Endothelial cell of umbilical vein (primary cell): Measurements from ENCODE around the gene ORC6. TPM values are rescaled to one million over a fixed set of nuclear protein-coding genes. Genes with fewer than 3 reads are reported as not detected.

ENCODE experiments used
- BruUV-seq: library from RNA; stranded (reverse); fragments of 400-500 nt; replicated peaks from 2 replicates; lab custom pipeline; 2021; lab: Mats Ljungman, UMichigan
- CTCF ChIA-PET: fragments of 300-600, 350-600 bp; sonication (Branson Sonifier 250); formaldehyde crosslinking; loops from one replicate; lab custom pipeline; 2021; ENCODE audit warnings: antibody characterized with exemption, inconsistent platforms; lab: Charles Lee
- POLR2A ChIA-PET: fragments of 300-600, 350-600 bp; sonication (Branson Sonifier 250); formaldehyde crosslinking; loops from one replicate; lab custom pipeline; 2021; ENCODE audit warnings: antibody characterized with exemption, inconsistent platforms; lab: Charles Lee
- DNase-seq: peaks from one replicate; pipeline ENCODE4 v3.0.0-alpha.2; 2011; ENCODE audit warnings: low read depth, low spot score
- FAIRE-seq: peaks from 2 replicates; lab custom pipeline; 2011; peaks lifted over from hg19 to GRCh38; lab: Jason Lieb, UNC
- H2AFZ ChIP-seq: 2 replicates; pipeline ENCODE4 v1.6.0; 2012; ENCODE audit warnings: low read depth, low read length, control low read depth, inconsistent platforms
- H3K27ac ChIP-seq: 2 replicates; pipeline ENCODE4 v1.5.1; 2011; ENCODE audit warnings: low read depth, mild to moderate bottlenecking, control low read depth, low read length, moderate library complexity; ENCODE audit not compliant: insufficient read depth
- H3K27me3 ChIP-seq, 2 experiments: 2 replicates each; pipeline versions ENCODE4 v1.6.0 to v1.6.1; 2011; ENCODE audit warnings: low read length in 2 of 2, mixed read lengths in 1 of 2; ENCODE audit not compliant: control insufficient read depth in 2 of 2, insufficient read depth in 2 of 2
- H3K36me3 ChIP-seq, 2 experiments: 2 replicates in 1 of 2; 3 replicates in 1 of 2; pipeline ENCODE4 v1.5.1; 2011; ENCODE audit warnings: low read length in 2 of 2, mild to moderate bottlenecking in 1 of 2, moderate library complexity in 1 of 2; ENCODE audit not compliant: control insufficient read depth in 2 of 2, insufficient read depth in 2 of 2; ENCODE audit errors: extremely low read depth in 1 of 2
- H3K4me1 ChIP-seq: 3 replicates; pipeline ENCODE4 v1.5.1; 2011; ENCODE audit warnings: mild to moderate bottlenecking, low read length; ENCODE audit not compliant: control insufficient read depth, insufficient read depth; ENCODE audit errors: extremely low read depth
- H3K4me2 ChIP-seq: 2 replicates; pipeline ENCODE4 v1.6.1; 2011; ENCODE audit warnings: low read length, control low read depth, mixed read lengths; ENCODE audit not compliant: insufficient read depth
- H3K4me3 ChIP-seq, 3 experiments: fragments of 200-600 bp in 1 of 3; sonication (generic), shearing (Covaris generic) in 1 of 3; replicated peaks in 1 of 3; 2 replicates each; pipeline ENCODE4 v1.5.1; 2011 to 2016; ENCODE audit warnings: control low read depth in 3 of 3, low read length in 3 of 3, mild to moderate bottlenecking in 2 of 3, inconsistent platforms in 1 of 3, low read depth in 1 of 3, moderate library complexity in 1 of 3; ENCODE audit not compliant: insufficient read depth in 1 of 3
- H3K79me2 ChIP-seq: 2 replicates; pipeline ENCODE4 v1.6.0; 2012; ENCODE audit warnings: low read length, inconsistent platforms; ENCODE audit not compliant: control insufficient read depth, insufficient read depth
- H3K9ac ChIP-seq: replicated peaks from 2 replicates; pipeline ENCODE3; 2011; ENCODE audit warnings: low read length, control low read depth; ENCODE audit not compliant: insufficient read depth; ENCODE audit errors: extremely low read depth
- H3K9me1 ChIP-seq: replicated peaks from 3 replicates; pipeline ENCODE4 v1.6.0; 2011; ENCODE audit warnings: mild to moderate bottlenecking, low read length; ENCODE audit not compliant: control insufficient read depth, insufficient read depth; ENCODE audit errors: extremely low read depth
- H3K9me3 ChIP-seq: replicated peaks from 2 replicates; pipeline ENCODE4 v1.5.1; 2012; ENCODE audit warnings: low read length, inconsistent platforms; ENCODE audit not compliant: control insufficient read depth, insufficient read depth
- H4K20me1 ChIP-seq: replicated peaks from 2 replicates; pipeline ENCODE3; 2011; ENCODE audit warnings: mild to moderate bottlenecking, low read length; ENCODE audit not compliant: control insufficient read depth, insufficient read depth; ENCODE audit errors: extremely low read depth
- CTCF ChIP-seq, 2 donors: IDR thresholded peaks; 1 replicate in 1 of 2; 2 replicates in 1 of 2; pipeline ENCODE4 v1.5.1; 2011; ENCODE audit warnings: low read length in 2 of 2, mild to moderate bottlenecking in 2 of 2, moderate library complexity in 2 of 2, control low read depth in 1 of 2, inconsistent platforms in 1 of 2, low read depth in 1 of 2; ENCODE audit not compliant: insufficient read depth in 1 of 2; ENCODE audit errors: extremely low read depth in 1 of 2
- EZH2 ChIP-seq: IDR thresholded peaks from 2 replicates; pipeline ENCODE4 v1.6.1; 2012; ENCODE audit warnings: borderline replicate concordance, low read depth, mild to moderate bottlenecking, moderate library complexity, low read length, inconsistent platforms; ENCODE audit not compliant: severe bottlenecking
- GATA2 ChIP-seq: IDR thresholded peaks from 2 replicates; pipeline ENCODE4 v1.7.0; 2011; ENCODE audit warnings: low read depth, mild to moderate bottlenecking, moderate library complexity, mixed read lengths, low read length; ENCODE audit not compliant: insufficient read length, insufficient read depth
- JUN ChIP-seq: IDR thresholded peaks from 2 replicates; pipeline ENCODE4 v1.6.1; 2011; ENCODE audit warnings: borderline replicate concordance, low read depth; ENCODE audit not compliant: insufficient read length, insufficient read depth
- dilution Hi-C: fragments of 300-500 bp; cut with MboI; formaldehyde crosslinking; loops from one replicate; pipeline ENCODE4 v1.15.0; 2019; ENCODE audit warnings: low sequenced_read_pairs; ENCODE audit not compliant: extremely low pct_ligation_motif_present
- intact Hi-C: fragments of 100-400 bp; cut with micrococcal nuclease; formaldehyde crosslinking; loops from one replicate; pipeline ENCODE4 v1.10.0; 2022
- polyA plus RNA-seq, 4 experiments: library from polyadenylated mRNA; depleted of rRNA in 3 of 4; stranded (reverse) in 3 of 4; unstranded in 1 of 4; fragments of >200 nt; gene quantifications; 2 replicates each; pipeline versions ENCODE4 v1.2.1 to v1.2.3, GENCODE V29; 2011 to 2012; ENCODE audit warnings: missing spikeins in 1 of 4
- total RNA-seq: library from RNA; stranded (reverse); gene quantifications from 2 replicates; pipeline ENCODE4 v1.2.3, GENCODE V29; 2021

Gene ORC6
- total and polyA plus RNA-seq, 2 donors (not counting 3 experiments of a cell fraction or from before 2014, with no cell fraction given): 15.9 to 31.1 TPM

GRCh38 chr16:46718214-46718613 is 28.8 kb downstream of the ORC6 start:
- ChIA-PET CTCF (no interaction called here), POLR2A (no interaction called here)
- Histone ChIP-seq H4K20me1 (no peaks in the 10 kb centered on the region), H3K4me2 (no peak overlapping the region), H3K9ac (no peak overlapping the region), H3K4me3 (no peak overlapping the region), H3K79me2 (no peaks in the 10 kb centered on the region), H3K27me3 (no peaks in the 10 kb centered on the region), H3K4me1 (no peaks in the 10 kb centered on the region), H3K27ac (no peak overlapping the region), H2AFZ (no peak overlapping the region), H3K36me3 (no peaks in the 10 kb centered on the region), H3K9me1 (no peaks in the 10 kb centered on the region), H3K9me3 (no peaks in the 10 kb centered on the region)
- no peak for FAIRE-seq
- intact Hi-C loops (no loop called here), dilution Hi-C loops (no loop called here)
- TF ChIP-seq GATA2: no peak
- no peak for TF ChIP-seq CTCF (IDR thresholded peaks at IDR 0.05; ENCODE audit: extremely low read depth in 1 of 2, insufficient read depth in 1 of 2, low read depth in 1 of 2, low read length in 2 of 2)
- no TSS peak for BruUV-seq
- DNase-seq: no peak

GRCh38 chr16:46719528-46719927 is 30.1 kb downstream of the ORC6 start:
- Histone ChIP-seq H3K9me3 (no peaks in the 10 kb centered on the region), H4K20me1 (no peaks in the 10 kb centered on the region), H3K4me3 (no peak overlapping the region), H3K36me3 (no peaks in the 10 kb centered on the region), H2AFZ (no peak overlapping the region), H3K9ac (no peak overlapping the region), H3K4me2 (no peak overlapping the region), H3K79me2 (no peaks in the 10 kb centered on the region), H3K27ac (no peak overlapping the region), H3K9me1 (no peaks in the 10 kb centered on the region), H3K4me1 (no peaks in the 10 kb centered on the region), H3K27me3 (no peaks in the 10 kb centered on the region)
- dilution Hi-C loops (no loop called here), intact Hi-C loops (no loop called here)
- ChIA-PET POLR2A (no interaction called here), CTCF (no interaction called here)
- FAIRE-seq (no peak), DNase-seq (no peak)
- BruUV-seq: no TSS peak
- no peak for TF ChIP-seq JUN
- no peak for TF ChIP-seq EZH2
